Stimulated activated CD4-positive, alpha-beta T cell treated with anti-CD3 and anti-CD28 coated beads, Interleukin-12 subunit alpha, Interleukin-12 subunit beta, amount 100 ng/mL, for 48 hours (primary cell): ENCODE results near the gene OMP.
"Not testable (repeated sequence)": the region's sequence is repeated elsewhere in the genome, so short reads cannot be mapped to it uniquely, and the experiment has no call there.

Experiments used
- DNase-seq, 3 donors: peaks; one replicate each; pipeline ENCODE4 v3.0.0-alpha.2; 2020; ENCODE audit warnings: low read depth in 2 of 3, low spot score in 1 of 3

Gene OMP

GRCh38 chr11:77085652-77086051 is 17.0 kb upstream of the OMP start:
- DNase-seq, result no peak

GRCh38 chr11:77086521-77087472 is 15.8 kb upstream of the OMP start:
- DNase-seq, result no peak

DNA sequence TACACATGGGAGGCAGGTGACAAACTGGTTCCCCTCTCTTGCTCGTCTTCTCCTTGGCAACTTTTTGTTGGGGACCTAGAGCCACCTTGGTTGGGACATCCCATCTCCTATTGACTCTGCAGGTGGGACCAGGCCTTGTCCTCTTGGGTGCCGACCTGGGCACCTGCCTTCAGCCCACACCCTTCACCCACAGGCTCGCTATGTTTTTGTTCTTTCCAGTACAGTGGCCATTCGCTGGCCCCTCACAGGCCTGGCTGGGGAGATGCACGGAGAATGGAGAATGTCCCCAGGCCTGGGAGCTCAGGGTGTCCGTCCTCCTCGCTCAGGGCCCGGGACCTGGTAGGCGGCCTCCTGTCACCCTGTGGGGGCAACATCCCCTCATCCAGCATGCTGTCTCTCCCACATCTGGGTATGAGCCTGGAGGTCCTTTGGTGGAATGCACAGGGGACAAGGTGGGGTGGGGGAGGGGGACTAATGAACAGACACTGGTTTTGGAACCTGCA is 14.9 kb upstream of the OMP start:
- DNase-seq, result no peak

DNA sequence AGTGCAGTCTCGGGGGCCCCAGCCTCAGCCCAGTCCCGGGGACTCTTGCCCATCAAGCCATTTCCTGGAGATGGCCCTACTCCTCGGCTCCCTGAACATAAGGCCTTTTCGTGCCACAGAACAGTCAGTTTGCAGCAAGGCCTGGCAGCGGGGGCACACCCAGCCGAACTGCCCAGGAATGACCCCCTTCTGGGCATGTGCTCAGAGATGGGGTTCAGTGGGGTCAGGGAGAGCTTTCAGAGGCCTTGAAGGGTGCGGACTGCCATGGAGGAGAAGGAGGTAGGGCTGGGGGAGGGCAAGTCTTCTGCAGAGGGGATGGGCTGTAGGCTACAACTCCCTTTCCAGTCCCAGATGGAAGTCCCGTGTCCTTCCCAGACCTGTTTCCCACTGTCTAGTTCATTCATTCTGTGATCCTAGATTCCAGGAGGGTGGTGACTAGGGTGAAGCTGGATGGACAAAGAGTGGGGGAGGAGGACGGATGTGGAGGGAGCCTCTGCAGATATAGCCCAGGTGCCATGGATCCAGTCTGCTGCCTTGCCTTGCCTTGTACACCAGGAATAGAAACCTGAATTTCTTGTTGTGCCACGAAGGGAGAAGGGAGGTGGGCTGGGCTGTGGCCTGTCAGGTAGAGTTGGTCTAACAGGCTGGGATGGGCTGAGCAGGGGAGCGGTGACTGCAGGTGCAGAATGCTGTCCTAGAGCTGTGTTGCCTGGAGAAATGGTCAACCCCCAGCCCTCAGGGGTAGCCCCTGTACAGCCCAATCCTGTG is 14.2 kb upstream of the OMP start:
- no peak for DNase-seq

DNA sequence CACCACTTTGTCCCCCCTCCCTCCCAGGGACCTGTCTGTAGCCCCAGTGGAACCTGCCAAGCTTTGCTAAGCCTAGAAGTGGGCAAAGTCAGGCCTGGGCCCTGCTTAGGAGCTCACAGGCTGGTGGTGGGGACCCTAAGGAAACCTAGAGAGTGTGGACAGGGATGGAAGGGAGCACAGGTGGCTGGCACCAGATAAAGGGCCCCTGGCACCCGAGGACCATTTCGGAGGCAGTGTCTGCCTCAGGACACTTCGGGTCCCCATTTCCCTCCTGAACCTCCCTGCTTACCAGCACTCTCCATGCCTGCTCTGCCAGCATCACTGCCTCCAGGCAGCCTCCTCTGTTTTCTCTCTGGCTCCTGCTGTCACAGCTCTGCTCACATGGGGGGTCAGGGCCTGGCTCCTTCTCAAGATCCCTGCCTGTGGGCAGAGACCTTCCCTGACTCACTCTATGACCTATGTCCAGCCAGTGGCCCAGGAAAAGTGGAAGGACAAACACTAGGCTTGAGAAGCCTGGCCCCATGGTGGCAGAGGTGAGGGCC is 13.6 kb upstream of the OMP start:
- DNase-seq, result no peak

GRCh38 chr11:77090046-77090372 is 12.6 kb upstream of the OMP start:
- DNase-seq, result no peak

- no peak for DNase-seq
Measured at GRCh38 chr11:77090373-77091111, 12.1 kb upstream of the OMP start.

DNA sequence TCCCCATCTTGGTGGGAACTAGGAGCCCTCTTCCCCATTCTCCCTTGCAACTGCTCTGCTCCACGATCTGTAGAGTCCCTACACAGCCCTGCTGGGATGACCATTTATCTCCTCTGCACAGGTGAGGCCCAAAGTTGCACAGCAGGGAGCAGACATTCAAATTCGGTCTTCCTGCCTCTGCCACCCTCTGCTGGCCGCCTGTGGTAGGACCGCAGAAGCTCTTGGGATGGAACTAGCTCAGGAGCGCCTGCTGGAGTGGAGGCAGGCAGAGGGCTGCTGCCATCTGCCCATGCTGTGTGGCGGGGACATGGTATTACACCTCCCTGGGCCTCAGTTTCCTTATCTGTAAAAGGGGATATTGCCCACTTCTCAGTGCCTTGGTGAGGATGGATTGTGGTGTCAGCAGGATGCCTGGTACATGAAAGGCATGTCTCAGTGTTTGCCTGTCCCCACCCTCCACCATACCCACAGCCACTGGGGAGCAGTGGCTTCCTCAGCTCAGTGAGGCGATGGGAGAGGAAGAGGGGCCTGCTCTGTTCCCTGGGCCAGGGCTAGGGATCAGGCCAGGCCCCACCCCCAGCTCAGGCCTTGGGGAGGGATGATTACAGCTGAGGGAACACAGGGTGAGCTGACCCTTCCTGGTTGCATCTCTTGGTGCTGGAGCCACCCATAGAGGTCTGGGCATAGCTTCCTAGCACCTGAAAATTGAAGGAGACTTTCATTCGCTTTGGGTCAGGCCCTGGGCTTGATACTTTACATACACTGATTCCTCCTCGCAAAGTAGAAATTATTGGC is 11.3 kb upstream of the OMP start:
- peak; percentile 66 to 82 (median 74) for DNase-seq

DNA sequence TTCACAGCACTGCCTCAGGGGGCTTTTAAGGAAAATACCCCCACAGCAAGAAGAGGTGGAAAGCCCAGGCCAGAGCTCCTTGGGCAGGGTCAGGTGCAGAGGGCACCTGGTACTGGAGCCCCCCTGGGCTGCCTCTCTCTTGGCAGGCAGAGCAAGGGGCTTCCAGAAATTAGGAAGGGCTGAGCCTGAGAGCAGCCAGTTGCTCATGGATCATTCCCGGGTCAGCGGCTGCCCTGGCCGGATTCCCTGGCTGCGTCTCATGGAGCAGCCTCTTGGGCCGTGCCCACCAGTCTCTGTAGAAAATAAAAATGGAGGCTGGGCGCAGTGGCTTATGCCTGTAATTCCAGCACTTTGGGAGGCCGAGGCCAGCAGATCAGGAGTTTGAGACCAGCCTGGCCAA is 10.3 kb upstream of the OMP start:
- DNase-seq, result no peak

DNA sequence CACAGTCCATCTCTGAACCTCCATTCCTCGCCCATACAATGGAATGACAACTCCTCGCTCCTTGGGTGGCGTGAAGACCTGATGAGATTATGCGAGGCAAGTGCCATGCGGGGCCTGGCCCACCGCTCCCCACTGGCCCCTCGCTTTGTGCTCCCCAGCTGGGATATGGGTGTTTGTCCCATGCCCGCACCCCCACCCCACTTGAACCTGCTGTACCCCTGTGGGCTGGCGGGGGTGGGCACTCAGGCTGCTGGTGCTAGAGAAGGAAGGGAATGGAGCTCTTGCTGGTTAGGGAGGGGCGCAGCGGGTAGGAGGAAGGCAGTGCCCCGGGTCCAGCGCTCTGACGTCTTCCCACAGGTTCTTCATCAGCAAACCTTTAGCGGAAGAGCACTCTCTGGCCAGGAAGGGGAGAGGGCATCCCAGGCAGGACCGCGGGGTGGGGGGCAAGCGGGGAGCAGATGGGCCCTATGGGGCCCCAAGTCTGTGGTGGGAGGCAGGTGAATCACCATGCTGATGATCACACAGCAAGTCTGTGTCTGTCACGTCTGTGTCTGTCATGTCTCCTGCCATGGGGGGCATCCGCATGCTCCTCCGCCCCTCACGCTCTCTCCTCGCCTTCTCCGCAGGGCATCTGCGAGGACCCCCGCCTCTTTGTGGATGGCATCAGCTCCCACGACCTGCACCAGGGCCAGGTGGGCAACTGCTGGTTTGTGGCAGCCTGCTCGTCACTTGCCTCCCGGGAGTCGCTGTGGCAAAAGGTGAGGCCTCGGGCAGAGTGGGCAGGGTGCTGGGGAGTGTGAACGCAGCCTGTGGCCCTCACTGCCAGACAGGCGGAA is 9.4 kb upstream of the OMP start:
- DNase-seq, result no peak

DNA sequence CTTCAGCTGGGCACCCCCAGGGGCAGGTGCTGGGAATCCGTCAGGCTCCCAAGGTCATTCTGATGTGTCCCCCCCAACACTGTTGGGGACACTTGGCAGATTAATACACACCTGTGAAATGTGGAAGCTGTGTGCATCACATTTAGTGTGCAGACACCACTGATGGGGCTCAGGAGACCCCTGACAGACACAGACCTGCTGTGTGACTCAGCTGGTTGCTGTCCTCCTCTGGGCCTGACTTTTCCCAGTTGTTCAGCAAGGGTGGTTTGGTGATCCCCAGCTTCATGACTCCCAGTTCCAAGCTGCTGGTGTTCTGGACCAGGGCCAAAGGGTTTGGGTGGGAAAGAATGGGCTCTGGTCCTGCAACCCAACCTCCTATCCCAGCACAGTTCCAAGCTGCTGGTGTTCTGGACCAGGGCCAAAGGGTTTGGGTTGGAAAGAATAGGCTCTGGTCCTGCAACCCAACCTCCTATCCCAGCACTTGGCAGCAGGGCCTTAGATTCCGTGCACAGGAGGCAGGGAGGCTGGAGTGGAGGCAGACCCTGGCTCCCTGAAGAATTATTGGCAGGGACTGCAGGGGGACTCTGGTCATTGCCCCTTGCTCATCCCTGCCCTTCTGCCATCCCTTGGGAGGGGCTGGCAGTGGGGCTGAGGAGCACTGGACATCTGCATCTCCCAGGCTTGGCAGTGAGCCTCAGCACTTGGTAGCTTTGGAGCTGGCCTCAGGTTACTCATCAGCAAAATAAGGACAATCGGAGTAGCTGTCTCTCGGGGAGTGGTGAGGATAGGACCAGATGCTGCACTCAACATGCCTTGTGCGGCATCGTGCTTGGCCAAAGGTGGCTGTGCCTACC is 8.4 kb upstream of the OMP start:
- DNase-seq, result no peak

DNA sequence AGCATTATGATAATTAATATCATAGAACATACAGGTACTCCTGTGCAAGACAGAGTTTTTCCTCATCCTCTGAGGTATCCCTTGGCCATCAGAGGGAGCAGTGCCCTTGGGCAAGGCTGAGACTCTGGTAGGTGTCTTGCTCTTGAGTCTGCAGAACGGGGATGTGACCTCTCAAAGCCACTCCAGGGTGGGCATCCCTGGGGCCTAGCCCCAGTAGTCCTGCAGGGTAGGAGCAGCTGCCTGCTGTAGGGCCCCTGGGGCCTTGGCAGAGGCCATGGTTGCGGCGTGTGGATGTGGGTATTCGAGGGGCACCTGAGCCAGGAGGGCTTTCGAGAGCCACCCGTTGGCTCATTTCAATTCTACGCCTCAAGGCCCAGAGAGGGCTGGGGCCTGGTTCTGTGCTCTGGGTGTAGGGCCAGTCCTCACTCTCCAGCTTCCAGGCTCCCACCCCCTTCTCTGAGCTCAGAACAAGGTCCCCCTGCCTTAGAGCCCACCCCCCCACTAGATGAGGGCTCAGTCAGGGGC is 7.7 kb upstream of the OMP start:
- no peak for DNase-seq

GRCh38 chr11:77095551-77096490 is 6.8 kb upstream of the OMP start:
- DNase-seq, result no peak

GRCh38 chr11:77096591-77097019 is 6.0 kb upstream of the OMP start:
- no peak for DNase-seq

GRCh38 chr11:77097180-77097579 is 5.5 kb upstream of the OMP start:
- not testable (repeated sequence) for DNase-seq

GRCh38 chr11:77100166-77101042 is 2.2 kb upstream of the OMP start:
- no peak for DNase-seq
